Activated naive CD4-positive, alpha-beta T cell treated with anti-CD3 and anti-CD28 coated beads, Interleukin-2, amount 10 ng/mL, durations not matched to agents 7 days and 5 days (primary cell): ENCODE results near the gene PTPDC1.
"Not testable (repeated sequence)": the region's sequence is repeated elsewhere in the genome, so short reads cannot be mapped to it uniquely, and the experiment has no call there.

ENCODE experiments used
- CTCF ChIA-PET: fragments of 350-600 bp; sonication (Branson Sonifier 250); formaldehyde crosslinking; loops from one replicate; lab custom pipeline; 2021; ENCODE audit warnings: antibody characterized with exemption; lab: Charles Lee
- DNase-seq: peaks from one replicate; pipeline ENCODE4 v3.0.0-alpha.2; 2020
- H3K27ac Mint-ChIP-seq: one replicate; pipeline ENCODE4 v1.8.0; 2021; ENCODE audit warnings: mild to moderate bottlenecking, moderate library complexity, mixed read lengths
- H3K27me3 Mint-ChIP-seq: one replicate; pipeline ENCODE4 v1.8.0; 2021; ENCODE audit warnings: mild to moderate bottlenecking, mixed read lengths
- H3K36me3 Mint-ChIP-seq: one replicate; pipeline ENCODE4 v1.8.0; 2021; ENCODE audit warnings: mixed read lengths
- H3K4me1 Mint-ChIP-seq: one replicate; pipeline ENCODE4 v1.8.0; 2021; ENCODE audit warnings: mixed read lengths
- H3K4me3 Mint-ChIP-seq: one replicate; pipeline ENCODE4 v1.8.0; 2021; ENCODE audit warnings: mild to moderate bottlenecking, moderate library complexity, mixed read lengths
- H3K9me3 Mint-ChIP-seq: one replicate; pipeline ENCODE4 v1.8.0; 2021; ENCODE audit warnings: mixed read lengths

The PTPDC1 gene

DNA sequence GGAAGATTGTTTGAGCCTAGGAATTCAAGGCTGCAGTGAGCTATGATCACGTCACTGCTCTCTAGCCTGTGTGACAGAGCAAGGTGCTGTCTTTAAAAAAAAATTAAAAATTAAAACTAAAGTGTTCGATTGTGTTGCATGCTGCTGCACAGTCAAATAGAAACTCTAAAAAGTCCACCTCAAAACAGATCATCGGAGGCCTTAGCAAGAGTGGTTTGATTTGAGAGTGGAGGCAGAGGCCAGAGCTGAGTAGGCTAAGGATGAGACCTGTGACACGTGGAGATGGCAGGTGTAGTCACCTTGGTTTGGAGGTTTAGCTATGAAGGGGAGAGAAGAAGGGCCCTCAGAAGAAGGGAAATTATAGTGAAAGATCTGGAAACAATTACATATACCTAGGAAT is 2.8 kb upstream of the PTPDC1 start:
- no peak overlapping the region for H3K27ac Mint-ChIP-seq
- no peaks in the 10 kb centered on the region for H3K36me3 Mint-ChIP-seq
- no peak overlapping the region for H3K4me3 Mint-ChIP-seq
- H3K27me3 Mint-ChIP-seq, result no peaks in the 10 kb centered on the region
- no peak for DNase-seq
- H3K9me3 Mint-ChIP-seq, result no peaks in the 10 kb centered on the region
- CTCF ChIA-PET, result interaction anchor here (0.5 kb wide), 1 partner anchor 14 kb away, joined by 3 read pairs; no protein-coding TSS in a partner anchor
- no peaks in the 10 kb centered on the region for H3K4me1 Mint-ChIP-seq

DNA sequence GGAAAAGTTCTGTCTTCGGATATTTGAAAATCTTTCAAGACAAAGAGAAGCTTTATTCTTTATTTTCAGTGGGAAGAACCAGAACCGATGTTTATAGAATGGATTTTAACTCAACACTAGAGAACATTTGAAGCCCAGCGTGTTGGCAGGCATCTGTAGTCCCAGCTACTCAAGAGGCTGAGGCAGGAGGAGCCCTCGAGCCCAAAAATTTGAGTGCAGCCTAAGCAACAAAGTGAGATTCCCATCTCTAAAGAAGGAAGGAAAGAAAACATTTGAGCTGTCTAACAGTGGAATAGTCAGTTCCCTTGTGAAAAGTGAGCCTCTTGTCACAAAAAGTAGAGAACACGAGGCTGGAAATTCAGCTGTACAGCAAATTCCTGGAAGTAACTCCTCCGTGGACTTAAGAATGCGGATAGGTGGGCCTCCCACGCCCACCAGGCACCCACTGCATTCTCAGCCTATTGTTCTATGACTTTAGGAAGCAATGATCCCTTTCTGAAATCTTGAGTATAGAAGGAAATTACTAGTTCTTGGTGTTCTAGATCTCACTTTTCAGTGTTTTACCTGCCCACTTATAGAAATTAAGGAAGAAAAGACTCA is 2.3 kb upstream of the PTPDC1 start:
- no peak for DNase-seq
- Mint-ChIP-seq H3K9me3 (no peaks in the 10 kb centered on the region), H3K27me3 (no peaks in the 10 kb centered on the region), H3K27ac (no peak overlapping the region), H3K36me3 (no peaks in the 10 kb centered on the region), H3K4me1 (no peaks in the 10 kb centered on the region), H3K4me3 (no peak overlapping the region)
- CTCF ChIA-PET, result interaction anchor here (0.5 to 1.0 kb wide), 2 partner anchors 15 to 132 kb away, joined by 3 read pairs; no protein-coding TSS in a partner anchor

DNA sequence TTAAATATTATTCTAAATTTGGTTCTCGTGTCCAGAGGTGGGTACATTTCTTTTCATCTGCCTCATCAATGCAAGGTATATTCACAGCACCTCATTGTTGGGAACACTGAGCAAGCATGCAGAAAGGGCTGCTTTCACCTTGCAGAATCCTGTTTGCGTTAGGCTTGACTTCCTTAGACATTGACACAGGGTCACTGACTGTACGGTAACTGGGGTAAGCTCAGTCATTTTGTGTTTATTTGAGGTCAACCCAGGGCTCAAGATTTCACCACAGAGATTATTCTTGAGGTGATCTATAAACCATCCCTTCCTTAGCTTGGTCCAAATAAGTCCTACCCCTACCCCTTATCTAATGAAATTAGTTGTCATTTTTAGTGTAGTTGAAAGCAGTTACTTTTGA is 1.7 kb upstream of the PTPDC1 start:
- CTCF ChIA-PET, result interaction anchor here (1.0 kb wide), 1 partner anchor 131 kb away, joined by 3 read pairs; no protein-coding TSS in a partner anchor
- Mint-ChIP-seq H3K4me3 (no peak overlapping the region), H3K9me3 (no peaks in the 10 kb centered on the region), H3K27me3 (no peaks in the 10 kb centered on the region), H3K27ac (no peak overlapping the region), H3K4me1 (no peaks in the 10 kb centered on the region), H3K36me3 (no peaks in the 10 kb centered on the region)
- DNase-seq, result no peak

DNA sequence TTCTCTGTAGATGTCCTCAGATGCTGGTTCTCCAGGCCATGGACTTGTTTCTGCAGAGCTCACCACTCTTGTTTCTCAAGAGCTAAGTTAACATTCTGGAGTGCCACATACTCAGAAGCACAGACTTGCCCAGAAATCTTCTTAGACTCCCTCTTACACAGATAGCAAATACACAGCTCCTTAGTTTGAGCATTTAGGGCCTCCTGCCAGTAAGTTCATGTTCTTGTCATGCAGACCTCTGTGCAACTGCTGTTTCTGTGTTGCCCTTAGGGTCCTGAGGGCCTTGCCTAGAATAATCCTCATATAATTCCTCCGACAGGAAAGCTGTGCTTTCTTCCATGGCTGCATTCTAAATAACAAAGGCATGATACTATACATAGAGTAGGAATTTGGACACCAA is 1.3 kb upstream of the PTPDC1 start:
- Mint-ChIP-seq H3K27ac (no peak overlapping the region), H3K36me3 (no peaks in the 10 kb centered on the region), H3K27me3 (no peaks in the 10 kb centered on the region), H3K4me3 (no peak overlapping the region), H3K9me3 (no peaks in the 10 kb centered on the region), H3K4me1 (no peaks in the 10 kb centered on the region)
- CTCF ChIA-PET, result interaction anchor here (1.0 kb wide), 1 partner anchor 131 kb away, joined by 3 read pairs; no protein-coding TSS in a partner anchor
- no peak for DNase-seq

DNA sequence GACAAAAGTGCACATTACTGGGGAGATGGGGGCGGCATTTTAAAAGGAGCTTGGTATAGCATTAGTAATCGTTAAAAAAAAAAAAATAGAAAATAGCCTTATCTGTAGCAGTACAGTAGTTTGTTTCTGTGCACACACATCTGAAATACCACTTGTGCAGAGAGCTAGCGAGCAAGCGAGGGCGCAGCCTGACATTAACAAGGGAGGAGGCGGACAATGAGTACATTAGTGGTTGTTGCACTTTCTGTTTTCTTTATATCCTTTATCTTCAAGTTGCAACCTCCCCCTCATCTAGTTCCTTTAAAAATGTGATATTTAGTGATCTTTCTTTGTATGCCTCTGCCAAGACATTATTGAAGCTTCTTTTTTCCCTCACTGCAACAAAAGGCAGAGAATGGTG is 880 bp upstream of the PTPDC1 start:
- Mint-ChIP-seq H3K4me1 (no peaks in the 10 kb centered on the region), H3K27me3 (no peaks in the 10 kb centered on the region), H3K27ac (no peak overlapping the region), H3K9me3 (no peaks in the 10 kb centered on the region), H3K36me3 (no peaks in the 10 kb centered on the region), H3K4me3 (no peak overlapping the region)
- DNase-seq, result no peak
- CTCF ChIA-PET, result no interaction called here

DNA sequence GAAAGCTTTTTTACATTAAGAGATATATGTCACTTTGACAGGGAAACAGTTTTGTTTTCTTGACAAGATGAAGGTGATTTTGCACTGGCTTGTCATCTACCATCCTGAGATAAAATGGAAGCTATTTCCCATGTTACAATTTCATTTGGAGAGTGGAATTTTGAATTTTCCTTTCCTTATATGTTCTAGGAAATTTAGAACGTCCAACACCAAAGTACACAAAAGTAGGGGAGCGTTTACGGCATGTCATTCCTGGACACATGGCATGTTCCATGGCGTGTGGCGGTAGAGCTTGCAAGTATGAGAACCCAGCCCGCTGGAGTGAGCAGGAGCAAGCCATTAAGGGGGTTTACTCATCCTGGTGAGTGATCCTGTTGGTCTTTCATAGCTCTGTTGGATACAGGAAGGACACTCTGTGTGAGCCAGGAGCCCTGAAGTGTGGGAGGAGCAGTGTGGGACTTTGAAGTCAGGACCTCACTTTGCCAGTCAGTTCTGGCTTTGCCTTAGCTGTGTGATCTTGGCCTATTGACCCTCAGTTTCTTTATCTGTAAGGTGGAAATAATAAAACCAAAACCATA is 887 bp downstream of the PTPDC1 start:
- CTCF ChIA-PET, result interaction anchor here (0.6 to 0.9 kb wide), 2 partner anchors 128 to 403 kb away, joined by 3 read pairs; no protein-coding TSS in a partner anchor
- Mint-ChIP-seq H3K27ac (no peak overlapping the region), H3K4me3 (no peak overlapping the region), H3K27me3 (no peaks in the 10 kb centered on the region), H3K9me3 (no peaks in the 10 kb centered on the region), H3K36me3 (no peaks in the 10 kb centered on the region), H3K4me1 (no peaks in the 10 kb centered on the region)
- no peak for DNase-seq

DNA sequence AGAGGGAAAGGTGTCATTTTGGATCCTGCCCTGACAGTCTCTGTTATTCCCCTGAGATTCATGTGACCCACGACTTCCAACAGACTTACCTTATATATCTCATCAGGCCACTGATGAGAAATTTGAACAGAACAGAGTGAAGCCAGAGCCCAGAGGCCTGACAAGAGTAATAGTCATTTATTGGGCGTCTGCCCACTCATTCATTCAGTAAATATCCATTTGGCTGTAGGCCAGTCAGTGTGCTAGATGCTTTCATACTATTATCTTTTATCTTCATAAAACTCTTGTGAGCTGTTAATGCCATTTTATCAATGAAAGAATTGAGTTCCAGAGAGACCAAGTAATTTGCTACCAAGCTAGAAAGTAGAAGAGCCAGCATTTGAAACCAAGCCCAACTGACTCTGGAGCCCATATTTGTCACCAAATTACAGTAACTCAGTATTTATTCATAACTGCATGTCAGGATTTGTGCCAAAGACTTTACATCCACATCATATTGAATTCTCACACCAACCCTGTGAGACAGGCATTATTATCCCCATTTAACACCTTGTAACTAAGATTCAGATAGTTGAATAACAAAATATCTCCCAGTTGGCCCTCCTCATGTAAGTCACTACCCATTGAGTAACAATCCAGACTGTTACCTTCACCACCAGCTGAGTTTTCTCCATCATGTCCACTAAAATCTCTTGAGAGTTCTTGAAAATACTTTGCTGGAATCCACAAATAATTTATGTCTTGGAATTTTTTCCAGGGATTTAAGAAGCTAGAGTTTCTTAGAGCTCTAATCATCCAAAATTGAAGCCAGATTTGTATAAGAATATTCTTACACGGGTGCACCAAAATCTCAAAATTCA is 2.5 kb downstream of the PTPDC1 start:
- no peak overlapping the region for H3K27ac Mint-ChIP-seq
- no peak overlapping the region for H3K4me3 Mint-ChIP-seq
- no peaks in the 10 kb centered on the region for H3K36me3 Mint-ChIP-seq
- CTCF ChIA-PET, result no interaction called here
- H3K4me1 Mint-ChIP-seq, result no peaks in the 10 kb centered on the region
- no peaks in the 10 kb centered on the region for H3K9me3 Mint-ChIP-seq
- H3K27me3 Mint-ChIP-seq, result no peaks in the 10 kb centered on the region
- DNase-seq, result no peak

DNA sequence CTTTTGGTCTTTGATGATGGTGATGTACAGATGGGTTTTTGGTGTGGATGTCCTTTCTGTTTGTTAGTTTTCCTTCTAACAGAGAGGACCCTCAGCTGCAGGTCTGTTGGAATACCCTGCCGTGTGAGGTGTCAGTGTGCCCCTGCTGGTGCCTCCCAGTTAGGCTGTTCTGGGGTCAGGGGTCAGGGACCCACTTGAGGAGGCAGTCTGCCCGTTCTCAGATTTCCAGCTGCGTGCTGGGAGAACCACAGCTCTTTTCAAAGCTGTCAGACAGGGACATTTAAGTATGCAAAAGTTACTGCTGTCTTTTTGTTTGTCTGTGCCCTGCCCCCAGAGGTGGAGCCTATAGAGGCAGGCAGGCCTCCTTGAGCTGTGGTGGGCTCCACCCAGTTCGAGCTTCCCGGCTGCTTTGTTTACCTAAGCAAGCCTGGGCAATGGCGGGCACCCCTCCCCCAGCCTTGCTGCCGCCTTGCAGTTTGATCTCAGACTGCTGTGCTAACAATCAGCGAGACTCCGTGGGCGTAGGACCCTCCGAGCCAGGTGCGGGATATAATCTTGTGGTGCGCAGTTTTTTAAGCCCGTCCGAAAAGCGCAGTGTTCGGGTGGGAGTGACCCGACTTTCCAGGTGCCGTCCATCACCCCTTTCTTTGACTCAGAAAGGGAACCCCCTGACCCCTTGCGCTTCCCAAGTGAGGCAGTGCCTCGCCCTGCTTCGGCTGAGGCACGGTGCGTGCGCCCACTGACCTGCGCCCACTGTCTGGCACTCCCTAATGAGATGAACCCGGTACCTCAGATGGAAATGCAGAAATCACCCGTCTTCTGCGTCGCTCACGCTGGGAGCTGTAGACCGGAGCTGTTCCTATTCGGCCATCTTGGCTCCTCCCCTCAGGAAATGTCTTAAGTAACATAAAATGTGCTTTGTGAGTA is 10.2 kb downstream of the PTPDC1 start:
- H3K27me3 Mint-ChIP-seq, DNase-seq, H3K36me3 Mint-ChIP-seq, H3K27ac Mint-ChIP-seq, H3K4me3 Mint-ChIP-seq, H3K4me1 Mint-ChIP-seq, CTCF ChIA-PET, H3K9me3 Mint-ChIP-seq: not testable (repeated sequence)

DNA sequence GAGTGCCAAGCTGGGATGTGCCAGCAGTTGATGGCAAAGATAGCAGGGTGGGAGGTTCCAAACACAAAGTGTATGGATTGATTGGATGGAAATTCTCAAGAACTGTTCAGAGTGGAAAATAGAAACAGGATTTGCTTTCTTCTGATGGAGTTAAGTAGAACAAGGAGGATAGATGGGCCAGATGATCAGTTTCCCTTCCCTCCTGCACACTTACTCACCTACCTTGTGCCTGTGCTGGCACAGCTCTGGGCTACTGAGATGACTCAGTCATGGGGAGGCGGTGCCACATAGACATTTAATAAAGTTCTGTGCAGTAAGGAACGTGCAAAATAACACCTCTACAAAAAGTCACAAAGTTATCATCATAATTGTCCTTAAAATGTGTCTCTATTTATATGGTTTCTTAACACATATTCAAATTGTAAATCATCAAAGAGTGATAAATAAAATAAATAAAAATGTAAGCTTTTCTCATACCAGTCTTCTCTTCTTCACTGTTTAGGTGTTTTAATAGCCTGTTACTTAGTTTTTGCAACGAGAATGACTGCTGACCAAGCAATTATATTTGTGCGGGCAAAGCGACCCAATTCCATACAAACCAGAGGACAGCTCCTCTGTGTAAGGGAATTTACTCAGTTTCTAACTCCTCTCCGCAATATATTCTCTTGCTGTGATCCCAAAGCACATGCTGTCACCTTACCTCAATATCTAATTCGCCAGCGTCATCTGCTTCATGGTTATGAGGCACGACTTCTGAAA is 12.7 kb downstream of the PTPDC1 start:
- Mint-ChIP-seq H3K9me3 (no peaks in the 10 kb centered on the region), H3K4me1 (peaks cover 4% of the 10 kb centered on the region), H3K27me3 (no peaks in the 10 kb centered on the region), H3K4me3 (no peak overlapping the region), H3K27ac (no peak overlapping the region), H3K36me3 (no peaks in the 10 kb centered on the region)
- CTCF ChIA-PET, result interaction anchor here (1.1 kb wide), 1 partner anchor 117 kb away, joined by 3 read pairs; no protein-coding TSS in a partner anchor
- DNase-seq, result no peak

DNA sequence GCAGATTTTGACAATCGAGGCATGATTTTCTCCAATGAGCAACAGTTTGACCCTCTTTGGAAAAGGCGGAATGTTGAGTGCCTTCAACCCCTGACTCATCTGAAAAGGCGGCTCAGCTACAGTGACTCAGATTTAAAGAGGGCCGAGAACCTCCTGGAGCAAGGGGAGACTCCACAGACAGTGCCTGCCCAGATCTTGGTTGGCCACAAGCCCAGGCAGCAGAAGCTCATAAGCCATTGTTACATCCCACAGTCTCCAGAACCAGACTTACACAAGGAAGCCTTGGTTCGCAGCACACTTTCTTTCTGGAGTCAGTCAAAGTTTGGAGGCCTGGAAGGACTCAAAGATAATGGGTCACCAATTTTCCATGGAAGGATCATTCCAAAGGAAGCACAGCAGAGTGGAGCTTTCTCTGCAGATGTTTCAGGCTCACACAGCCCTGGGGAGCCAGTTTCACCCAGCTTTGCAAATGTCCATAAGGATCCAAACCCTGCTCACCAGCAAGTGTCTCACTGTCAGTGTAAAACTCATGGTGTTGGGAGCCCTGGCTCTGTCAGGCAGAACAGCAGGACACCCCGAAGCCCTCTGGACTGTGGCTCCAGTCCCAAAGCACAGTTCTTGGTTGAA is 13.6 kb downstream of the PTPDC1 start:
- DNase-seq, result no peak
- Mint-ChIP-seq H3K4me3 (no peak overlapping the region), H3K36me3 (no peaks in the 10 kb centered on the region), H3K9me3 (no peaks in the 10 kb centered on the region), H3K4me1 (peaks cover 4% of the 10 kb centered on the region), H3K27me3 (no peaks in the 10 kb centered on the region), H3K27ac (no peak overlapping the region)
- CTCF ChIA-PET, result interaction anchor here (1.1 kb wide), 1 partner anchor 116 kb away, joined by 3 read pairs; no protein-coding TSS in a partner anchor

DNA sequence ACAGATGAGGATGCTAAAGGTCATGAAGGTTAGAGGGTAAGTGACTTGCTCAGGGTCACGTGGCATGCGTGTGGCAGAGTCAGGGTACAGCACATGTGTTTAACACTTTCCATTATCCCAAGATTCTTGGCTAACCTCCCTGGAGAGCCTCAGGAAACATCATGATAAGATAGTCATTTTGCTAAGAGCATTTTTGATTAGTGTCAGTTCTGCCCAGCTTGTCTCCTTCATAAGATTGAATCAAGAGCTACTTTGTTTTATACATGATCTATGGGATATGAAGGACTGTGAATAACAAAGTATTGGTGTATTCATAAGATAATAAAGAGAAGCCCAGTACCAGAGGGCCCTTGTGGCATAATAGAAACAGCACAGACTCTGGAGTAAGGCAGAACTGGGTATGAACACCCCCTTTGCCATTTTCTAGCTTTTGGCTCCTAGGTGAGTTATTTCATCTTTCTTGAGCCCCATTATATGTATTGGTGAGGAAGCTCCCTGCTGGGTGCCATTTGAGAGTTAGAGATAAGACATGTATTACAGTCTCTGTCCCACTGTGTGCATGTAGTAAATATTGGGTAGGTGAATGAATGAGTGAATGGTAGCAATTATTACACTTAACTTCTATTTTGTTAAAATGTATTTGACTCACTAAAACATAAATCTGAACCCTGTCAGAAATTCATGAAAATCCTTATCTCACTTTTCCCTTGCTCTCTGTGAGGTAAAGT is 16.1 kb downstream of the PTPDC1 start:
- no peaks in the 10 kb centered on the region for H3K9me3 Mint-ChIP-seq
- H3K27me3 Mint-ChIP-seq, result no peaks in the 10 kb centered on the region
- no peak overlapping the region for H3K27ac Mint-ChIP-seq
- DNase-seq, result no peak
- CTCF ChIA-PET, result no interaction called here
- no peak overlapping the region for H3K4me3 Mint-ChIP-seq
- H3K4me1 Mint-ChIP-seq, result peaks cover 4% of the 10 kb centered on the region
- no peaks in the 10 kb centered on the region for H3K36me3 Mint-ChIP-seq

DNA sequence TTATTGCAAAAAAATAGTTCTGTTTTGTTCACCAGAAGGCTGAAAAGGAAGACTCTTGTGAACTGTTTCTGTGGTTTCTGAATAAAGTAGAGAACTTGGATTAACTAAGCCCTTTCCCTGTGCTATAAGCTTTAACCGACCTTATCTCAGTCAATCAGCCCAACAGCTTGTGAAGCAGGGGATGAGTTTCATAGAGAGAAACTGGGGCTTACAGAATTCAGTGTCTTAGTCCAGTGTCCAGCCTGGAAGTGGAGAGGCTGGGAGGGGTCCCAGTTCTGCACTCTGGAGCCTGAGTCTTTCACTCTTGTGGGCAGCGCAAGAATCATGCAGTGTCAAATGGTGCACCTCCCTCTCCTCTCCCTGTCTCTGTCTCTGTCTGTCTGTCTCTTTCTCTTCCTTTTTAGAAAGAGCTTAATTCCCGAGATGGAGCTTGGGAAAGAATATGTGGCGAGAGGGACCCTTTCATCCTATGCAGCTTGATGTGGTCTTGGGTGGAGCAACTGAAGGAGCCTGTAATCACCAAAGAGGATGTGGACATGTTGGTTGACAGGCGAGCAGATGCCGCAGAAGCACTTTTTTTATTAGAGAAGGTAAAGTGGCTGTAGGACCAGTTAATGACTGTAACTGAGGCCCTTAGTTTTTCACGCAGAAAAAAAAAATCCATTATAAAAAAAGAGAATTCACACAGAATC is 17.0 kb downstream of the PTPDC1 start:
- Mint-ChIP-seq H3K4me1 (peaks cover 4% of the 10 kb centered on the region), H3K27me3 (no peaks in the 10 kb centered on the region), H3K36me3 (no peaks in the 10 kb centered on the region), H3K4me3 (no peak overlapping the region), H3K27ac (no peak overlapping the region), H3K9me3 (no peaks in the 10 kb centered on the region)
- CTCF ChIA-PET, result no interaction called here
- DNase-seq, result no peak
